Thyroid gland (tissue), 4 donors: ENCODE results near the gene LDLRAD4. TPM values are rescaled to one million over a fixed set of nuclear protein-coding genes. Genes with fewer than 3 reads are reported as not detected.
"Not testable (repeated sequence)": the region's sequence is repeated elsewhere in the genome, so short reads cannot be mapped to it uniquely, and the experiment has no call there.

Source experiments
- DNase-seq, 2 donors: peaks; one replicate each; pipeline ENCODE4 v3.0.0-alpha.2; 2019
- H3K27ac ChIP-seq, 3 donors: fragments of 200-600 bp; sonication (generic); 1 replicate in 2 of 3; 2 replicates in 1 of 3; pipeline ENCODE4 v1.5.1; 2016 to 2019; ENCODE audit warnings: mild to moderate bottlenecking in 1 of 3, moderate library complexity in 1 of 3
- H3K27me3 ChIP-seq: fragments of 200-600 bp; sonication (generic); one replicate; pipeline ENCODE4 v1.5.1; 2019
- H3K36me3 ChIP-seq, 2 donors: fragments of 200-600 bp; sonication (generic); one replicate each; pipeline ENCODE4 v1.5.1; 2016 to 2019
- H3K4me1 ChIP-seq, 2 donors: fragments of 200-600 bp; sonication (generic); one replicate each; pipeline ENCODE4 v1.5.1; 2017 to 2019
- H3K4me3 ChIP-seq, 3 donors: fragments of 200-600 bp; sonication (generic); replicated peaks in 1 of 3; 1 replicate in 2 of 3; 2 replicates in 1 of 3; pipeline ENCODE4 v1.5.1; 2016; ENCODE audit warnings: mild to moderate bottlenecking in 1 of 3
- H3K9me3 ChIP-seq: fragments of 200-600 bp; sonication (generic); one replicate; pipeline ENCODE4 v1.5.1; 2017
- CTCF ChIP-seq, 6 experiments: fragments of 200-600 bp in 3 of 6; fragments of 450-650 bp in 3 of 6; sonication (generic) in 3 of 6; IDR thresholded peaks; one replicate each; pipeline ENCODE4 v1.5.1; 2016 to 2019; ENCODE audit warnings: antibody characterized with exemption in 6 of 6, mild to moderate bottlenecking in 2 of 6, inconsistent platforms in 1 of 6, moderate library complexity in 1 of 6
- POLR2A ChIP-seq, 2 donors: fragments of 450-650 bp; IDR thresholded peaks; one replicate each; pipeline ENCODE4 v1.6.1; 2017; ENCODE audit warnings: antibody characterized with exemption in 2 of 2, mild to moderate bottlenecking in 2 of 2, moderate library complexity in 1 of 2
- WGBS, 2 donors: methylation state at CpG; one replicate each; pipeline ENCODE4 v1.1.5; 2017; 5-methylcytosine and 5-hydroxymethylcytosine counted together
- intact Hi-C: fragments of 100-400 bp; cut with DNase I; formaldehyde crosslinking; loops from one replicate; pipeline ENCODE4 v1.15.1; 2023
- total RNA-seq, 4 donors: library from RNA; depleted of rRNA; stranded (reverse); fragments of >200 nt; gene quantifications; one replicate each; pipeline ENCODE4 v1.2.3, GENCODE V29; 2016

LDLRAD4 gene
- total RNA-seq, 4 donors from 2014 or later: 23.7 to 35.7 (median 29.7) TPM

GRCh38 chr18:13661051-13661778 lies 442.7 kb downstream of the LDLRAD4 start:
- Histone ChIP-seq H3K27me3 (no peaks in the 10 kb centered on the region), H3K27ac (no peak overlapping the region), H3K4me1 (peaks cover 11 to 14% of the 10 kb centered on the region in 2 donors), H3K9me3 (no peaks in the 10 kb centered on the region), H3K4me3 (no peak overlapping the region), H3K36me3 (peaks cover 0 to 4% of the 10 kb centered on the region in 2 donors)
- TF ChIP-seq POLR2A (IDR thresholded peaks at IDR 0.05) (no peak), CTCF (IDR thresholded peaks at IDR 0.05) (no peak)
- no peak for DNase-seq
- WGBS, 2 donors: 76 to 80% methylated on average over 8 of the region's 8 CpGs
- intact Hi-C loops: loop anchor here (10.0 kb wide), 1 partner anchor 64 kb away; the partner anchor contains the start of genes FAM210A and RNMT

- Histone ChIP-seq H3K27me3 (no peaks in the 10 kb centered on the region), H3K27ac (no peak overlapping the region), H3K4me1 (peaks cover 11 to 14% of the 10 kb centered on the region in 2 donors), H3K9me3 (no peaks in the 10 kb centered on the region), H3K4me3 (no peak overlapping the region), H3K36me3 (peaks cover 0 to 4% of the 10 kb centered on the region in 2 donors)
- TF ChIP-seq CTCF (IDR thresholded peaks at IDR 0.05) (no peak), POLR2A (IDR thresholded peaks at IDR 0.05) (no peak)
- intact Hi-C loops: loop anchor here (10.0 kb wide), 1 partner anchor 63 kb away; the partner anchor contains the start of genes FAM210A and RNMT
- WGBS, 2 donors: 86% methylated on average over 2 of the region's 2 CpGs
- no peak for DNase-seq
Observed at GRCh38 chr18:13661779-13662256, 443.3 kb downstream of the LDLRAD4 start.

GRCh38 chr18:13672657-13673056 lies 454.1 kb downstream of the LDLRAD4 start:
- TF ChIP-seq CTCF (IDR thresholded peaks at IDR 0.05) (no peak), POLR2A (IDR thresholded peaks at IDR 0.05) (no peak)
- Histone ChIP-seq H3K27ac (no peak overlapping the region), H3K9me3 (no peaks in the 10 kb centered on the region), H3K27me3 (no peaks in the 10 kb centered on the region), H3K36me3 (no peaks in the 10 kb centered on the region), H3K4me3 (no peak overlapping the region), H3K4me1 (peaks cover 0 to 5% of the 10 kb centered on the region in 2 donors)
- intact Hi-C loops: no loop called here
- WGBS, 2 donors: 80 to 85% methylated on average over 7 of the region's 7 CpGs
- DNase-seq: no peak

GRCh38 chr18:13676471-13676870 lies 457.9 kb downstream of the LDLRAD4 start:
- Histone ChIP-seq H3K36me3 (no peaks in the 10 kb centered on the region), H3K27ac (no peak overlapping the region), H3K4me3 (no peak overlapping the region), H3K9me3 (no peaks in the 10 kb centered on the region), H3K4me1 (peaks cover 11 to 14% of the 10 kb centered on the region in 2 donors), H3K27me3 (no peaks in the 10 kb centered on the region)
- intact Hi-C loops: no loop called here
- TF ChIP-seq CTCF (IDR thresholded peaks at IDR 0.05) (no peak), POLR2A (IDR thresholded peaks at IDR 0.05) (no peak)
- no peak for DNase-seq
- WGBS, 2 donors: 89 to 91% methylated on average over 6 of the region's 6 CpGs

- H3K4me1 ChIP-seq: peaks cover 11 to 14% of the 10 kb centered on the region in 2 donors
- H3K4me3 ChIP-seq, H3K36me3 ChIP-seq, intact Hi-C loops, H3K9me3 ChIP-seq, DNase-seq, H3K27me3 ChIP-seq, H3K27ac ChIP-seq: not testable (repeated sequence)
- 97 to 98% methylated on average over 13 of the region's 13 CpGs for WGBS, 2 donors
Observed at GRCh38 chr18:13677350-13677749, 458.8 kb downstream of the LDLRAD4 start.
